ENCODE results near the gene COL23A1.

Gene COL23A1

GRCh38 chr5:178519155-178519554 is 71.0 kb downstream of the COL23A1 start:
- H3K4me3 ChIP-seq = no peak overlapping the region
- TF ChIP-seq EZH2 (IDR thresholded peaks at IDR 0.05) (no peak), POLR2AphosphoS5 (IDR thresholded peaks at IDR 0.05; ENCODE audit: borderline replicate concordance, low read depth, low read length) (no peak), FOXP2 (optimal IDR thresholded peaks at IDR 0.05; ENCODE audit: control extremely low read depth, extremely low read length, insufficient read depth) (no peak)
- no peak overlapping the region for H3K27ac ChIP-seq
- H3K9me3 ChIP-seq (ENCODE audit: low read depth, low read length) = no peaks in the 10 kb centered on the region
- no peak for DNase-seq (ENCODE audit: low read depth, low spot score)
- H3K36me3 ChIP-seq (ENCODE audit: insufficient read depth, low read length) = no peaks in the 10 kb centered on the region
- no peak overlapping the region for H3K9ac ChIP-seq (ENCODE audit: insufficient read length)

GRCh38 chr5:178516504-178517235 is 73.5 kb downstream of the COL23A1 start:
- TF ChIP-seq POLR2AphosphoS5 (IDR thresholded peaks at IDR 0.05; ENCODE audit: borderline replicate concordance, low read depth, low read length) (no peak), EZH2 (IDR thresholded peaks at IDR 0.05) (no peak), FOXP2 (optimal IDR thresholded peaks at IDR 0.05; ENCODE audit: control extremely low read depth, extremely low read length, insufficient read depth) (no peak)
- Histone ChIP-seq H3K36me3 (ENCODE audit: insufficient read depth, low read length) (no peaks in the 10 kb centered on the region), H3K4me3 (no peak overlapping the region), H3K9ac (ENCODE audit: insufficient read length) (no peak overlapping the region), H3K27ac (no peak overlapping the region), H3K9me3 (ENCODE audit: low read depth, low read length) (no peaks in the 10 kb centered on the region)
- DNase-seq (ENCODE audit: low read depth, low spot score) = no peak

- H3K27ac ChIP-seq = no peak overlapping the region
- no peak overlapping the region for H3K4me3 ChIP-seq
- no peak for TF ChIP-seq EZH2 (IDR thresholded peaks at IDR 0.05)
- H3K9me3 ChIP-seq (ENCODE audit: low read depth, low read length) = no peaks in the 10 kb centered on the region
- no peaks in the 10 kb centered on the region for H3K36me3 ChIP-seq (ENCODE audit: insufficient read depth, low read length)
- H3K9ac ChIP-seq (ENCODE audit: insufficient read length) = no peak overlapping the region
- DNase-seq (ENCODE audit: low read depth, low spot score) = no peak
Observed at GRCh38 chr5:178515776-178516503, 74.3 kb downstream of the COL23A1 start.

- TF ChIP-seq FOXP2 (optimal IDR thresholded peaks at IDR 0.05; ENCODE audit: control extremely low read depth, extremely low read length, insufficient read depth) (no peak), EZH2 (IDR thresholded peaks at IDR 0.05) (no peak), POLR2AphosphoS5 (IDR thresholded peaks at IDR 0.05; ENCODE audit: borderline replicate concordance, low read depth, low read length) (no peak)
Observed at GRCh38 chr5:178514851-178515418, 75.3 kb downstream of the COL23A1 start.

DNA sequence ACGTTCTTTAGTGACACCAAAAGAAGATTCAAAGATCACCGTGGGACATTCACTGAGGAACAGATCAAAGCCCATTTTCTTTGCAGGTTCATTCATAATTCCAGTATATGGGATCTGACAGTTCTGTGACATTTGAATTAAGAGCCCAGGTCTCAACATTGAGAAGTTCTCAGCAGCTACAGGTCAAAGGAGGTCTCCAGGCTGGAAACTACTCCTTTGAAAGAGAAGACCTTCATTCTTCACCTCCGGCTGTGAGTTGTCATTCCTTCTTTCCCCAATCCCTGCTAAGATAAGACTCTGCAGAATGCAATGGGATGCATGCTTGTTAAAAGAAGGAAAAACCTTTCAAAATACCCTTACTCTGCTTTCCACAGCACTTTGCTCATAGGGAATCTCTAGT is 79.0 kb downstream of the COL23A1 start:
- Histone ChIP-seq H3K27ac (no peak overlapping the region), H3K4me3 (no peak overlapping the region), H3K9ac (ENCODE audit: insufficient read length) (no peak overlapping the region), H3K9me3 (ENCODE audit: low read depth, low read length) (no peaks in the 10 kb centered on the region), H3K36me3 (ENCODE audit: insufficient read depth, low read length) (no peaks in the 10 kb centered on the region)
- TF ChIP-seq FOXP2 (optimal IDR thresholded peaks at IDR 0.05; ENCODE audit: control extremely low read depth, extremely low read length, insufficient read depth) = no peak
- TF ChIP-seq POLR2AphosphoS5 (IDR thresholded peaks at IDR 0.05; ENCODE audit: borderline replicate concordance, low read depth, low read length) = no peak
- no peak for TF ChIP-seq EZH2 (IDR thresholded peaks at IDR 0.05)
- DNase-seq (ENCODE audit: low read depth, low spot score) = no peak

More at GRCh38 chr5:178514851-178515418, 75.3 kb downstream of the COL23A1 start:
- Histone ChIP-seq H3K9ac (ENCODE audit: insufficient read length) (no peak overlapping the region), H3K36me3 (ENCODE audit: insufficient read depth, low read length) (no peaks in the 10 kb centered on the region), H3K27ac (no peak overlapping the region), H3K9me3 (ENCODE audit: low read depth, low read length) (no peaks in the 10 kb centered on the region), H3K4me3 (no peak overlapping the region)
- DNase-seq (ENCODE audit: low read depth, low spot score) = no peak

GRCh38 chr5:178509491-178510057 is 80.6 kb downstream of the COL23A1 start:
- TF ChIP-seq POLR2AphosphoS5 (IDR thresholded peaks at IDR 0.05; ENCODE audit: borderline replicate concordance, low read depth, low read length) (no peak), EZH2 (IDR thresholded peaks at IDR 0.05) (no peak), FOXP2 (optimal IDR thresholded peaks at IDR 0.05; ENCODE audit: control extremely low read depth, extremely low read length, insufficient read depth) (no peak)
- H3K9me3 ChIP-seq (ENCODE audit: low read depth, low read length) = no peaks in the 10 kb centered on the region
- H3K27ac ChIP-seq = no peak overlapping the region
- H3K36me3 ChIP-seq (ENCODE audit: insufficient read depth, low read length) = no peaks in the 10 kb centered on the region
- no peak overlapping the region for H3K9ac ChIP-seq (ENCODE audit: insufficient read length)
- H3K4me3 ChIP-seq = no peak overlapping the region
- no peak for DNase-seq (ENCODE audit: low read depth, low spot score)

GRCh38 chr5:178507151-178507932 is 82.9 kb downstream of the COL23A1 start:
- no peaks in the 10 kb centered on the region for H3K9me3 ChIP-seq (ENCODE audit: low read depth, low read length)
- H3K9ac ChIP-seq (ENCODE audit: insufficient read length) = no peak overlapping the region
- TF ChIP-seq EZH2 (IDR thresholded peaks at IDR 0.05) = no peak
- no peak for TF ChIP-seq POLR2AphosphoS5 (IDR thresholded peaks at IDR 0.05; ENCODE audit: borderline replicate concordance, low read depth, low read length)
- H3K36me3 ChIP-seq (ENCODE audit: insufficient read depth, low read length) = no peaks in the 10 kb centered on the region
- H3K4me3 ChIP-seq = no peak overlapping the region
- H3K27ac ChIP-seq = no peak overlapping the region
- no peak for DNase-seq (ENCODE audit: low read depth, low spot score)

Data from SK-N-MC (cell line).